DND-41 (cell line): Measurements from ENCODE around the gene TUBAL3.

Source experiments
- EZH2 ChIP-seq: IDR thresholded peaks from 3 replicates; pipeline ENCODE4 v1.6.1; 2012; ENCODE audit warnings: borderline replicate concordance, low read depth, mild to moderate bottlenecking, moderate library complexity, low read length, inconsistent platforms; ENCODE audit not compliant: severe bottlenecking
- TF ChIP-seq, protein P1 (sequence below): IDR thresholded peaks from 2 replicates; pipeline ENCODE4 v1.5.1; 2012; ENCODE audit warnings: borderline replicate concordance, low read length, moderate library complexity, mild to moderate bottlenecking; ENCODE audit not compliant: poor library complexity, severe bottlenecking; ENCODE audit errors: extremely low read depth

- no peak for TF ChIP-seq EZH2
- TF ChIP-seq, protein P1, sequence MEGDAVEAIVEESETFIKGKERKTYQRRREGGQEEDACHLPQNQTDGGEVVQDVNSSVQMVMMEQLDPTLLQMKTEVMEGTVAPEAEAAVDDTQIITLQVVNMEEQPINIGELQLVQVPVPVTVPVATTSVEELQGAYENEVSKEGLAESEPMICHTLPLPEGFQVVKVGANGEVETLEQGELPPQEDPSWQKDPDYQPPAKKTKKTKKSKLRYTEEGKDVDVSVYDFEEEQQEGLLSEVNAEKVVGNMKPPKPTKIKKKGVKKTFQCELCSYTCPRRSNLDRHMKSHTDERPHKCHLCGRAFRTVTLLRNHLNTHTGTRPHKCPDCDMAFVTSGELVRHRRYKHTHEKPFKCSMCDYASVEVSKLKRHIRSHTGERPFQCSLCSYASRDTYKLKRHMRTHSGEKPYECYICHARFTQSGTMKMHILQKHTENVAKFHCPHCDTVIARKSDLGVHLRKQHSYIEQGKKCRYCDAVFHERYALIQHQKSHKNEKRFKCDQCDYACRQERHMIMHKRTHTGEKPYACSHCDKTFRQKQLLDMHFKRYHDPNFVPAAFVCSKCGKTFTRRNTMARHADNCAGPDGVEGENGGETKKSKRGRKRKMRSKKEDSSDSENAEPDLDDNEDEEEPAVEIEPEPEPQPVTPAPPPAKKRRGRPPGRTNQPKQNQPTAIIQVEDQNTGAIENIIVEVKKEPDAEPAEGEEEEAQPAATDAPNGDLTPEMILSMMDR, result no peak
Observed at GRCh38 chr10:5344746-5345145, 59.9 kb downstream of the TUBAL3 start.
